ENCODE data around the gene COL15A1.

The COL15A1 gene

DNA sequence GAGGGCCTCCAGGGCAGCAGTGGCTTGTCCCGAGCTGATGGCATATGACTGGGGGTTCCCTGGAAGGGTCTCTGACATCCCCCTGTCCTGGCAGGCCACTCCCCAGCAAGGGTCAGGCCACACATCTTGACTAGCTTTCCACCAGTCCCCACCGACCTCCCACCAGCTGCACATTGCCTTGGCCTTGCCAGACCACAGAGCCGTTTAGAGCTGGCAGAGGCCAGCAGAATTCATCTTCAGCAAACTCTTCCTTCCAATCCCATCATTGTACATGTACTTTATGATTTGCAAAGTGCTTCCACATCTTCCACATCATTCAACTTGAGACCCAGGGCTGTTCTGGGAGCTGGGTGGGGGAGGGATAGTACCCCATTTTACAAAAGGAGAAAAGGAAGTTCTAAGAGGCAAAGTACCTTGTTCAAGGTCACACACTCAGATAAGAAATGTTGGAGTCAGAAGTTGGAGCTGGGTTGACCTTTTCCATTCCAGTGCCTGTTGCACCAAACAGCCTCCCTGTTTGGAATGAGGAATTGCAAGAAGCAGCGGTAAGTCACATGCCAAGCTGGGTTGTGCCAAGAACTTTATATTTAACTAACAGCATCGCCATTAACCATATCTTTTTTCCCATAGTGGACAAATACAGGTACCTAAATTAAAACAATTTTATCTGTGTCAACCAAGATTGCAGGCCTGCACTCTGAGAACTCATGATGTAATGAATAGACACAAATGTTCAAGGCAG lies 25.8 kb upstream of the COL15A1 start:
- DNase-seq = no peak

DNA sequence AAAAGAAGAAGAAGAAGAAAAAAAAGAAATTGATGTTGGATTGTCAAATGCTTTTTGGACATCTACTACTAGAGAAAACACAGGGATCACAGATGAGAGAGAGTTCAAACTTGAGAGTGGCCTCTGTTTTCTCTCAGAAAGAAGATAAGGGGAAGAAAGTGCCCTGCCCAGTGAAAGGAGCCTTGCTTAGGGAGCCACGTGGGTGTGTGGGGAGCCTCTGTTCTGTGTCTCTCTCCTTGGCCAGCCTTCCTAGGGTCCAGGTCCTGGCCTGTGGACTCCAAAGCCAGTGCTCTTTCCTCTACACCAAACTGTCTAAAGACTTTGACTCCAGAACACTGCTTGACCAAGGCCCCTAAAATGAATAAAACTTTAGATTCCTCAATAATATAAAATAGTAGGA lies 22.0 kb upstream of the COL15A1 start:
- DNase-seq = no peak

DNA sequence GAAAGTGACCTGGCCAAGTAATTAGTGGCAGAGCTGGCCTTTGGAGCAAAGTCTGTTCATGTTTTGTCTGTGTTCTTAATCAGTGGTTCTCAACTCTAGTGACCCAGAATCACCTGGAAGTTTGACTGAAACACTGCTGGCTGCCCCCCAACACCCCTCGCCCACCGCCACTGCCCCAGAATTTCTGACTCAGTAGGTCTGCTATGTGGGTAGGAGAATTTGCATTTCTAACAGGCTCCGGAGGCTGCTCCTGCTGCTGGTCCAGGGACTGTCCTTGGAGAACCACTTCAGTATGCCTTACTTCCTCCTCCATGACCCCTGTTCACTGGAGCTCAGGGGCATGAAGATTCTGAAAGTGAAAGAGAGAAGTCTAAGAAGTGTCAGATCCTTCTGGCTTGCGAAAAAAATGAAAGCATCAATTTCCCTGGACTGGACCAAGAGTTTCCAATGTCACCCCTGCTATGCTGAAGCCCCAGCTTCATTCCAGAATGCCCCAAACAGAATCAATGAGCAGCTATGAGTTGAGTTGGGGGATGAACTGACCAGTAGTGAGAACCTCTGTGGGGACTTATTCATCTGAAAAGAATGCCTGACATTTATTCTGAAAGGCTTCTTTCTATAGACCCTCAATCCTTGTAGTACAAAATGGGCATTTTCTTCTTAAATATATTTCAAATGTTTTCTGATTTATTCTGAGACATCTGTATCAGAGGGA lies 20.8 kb upstream of the COL15A1 start:
- no peak for DNase-seq

DNA sequence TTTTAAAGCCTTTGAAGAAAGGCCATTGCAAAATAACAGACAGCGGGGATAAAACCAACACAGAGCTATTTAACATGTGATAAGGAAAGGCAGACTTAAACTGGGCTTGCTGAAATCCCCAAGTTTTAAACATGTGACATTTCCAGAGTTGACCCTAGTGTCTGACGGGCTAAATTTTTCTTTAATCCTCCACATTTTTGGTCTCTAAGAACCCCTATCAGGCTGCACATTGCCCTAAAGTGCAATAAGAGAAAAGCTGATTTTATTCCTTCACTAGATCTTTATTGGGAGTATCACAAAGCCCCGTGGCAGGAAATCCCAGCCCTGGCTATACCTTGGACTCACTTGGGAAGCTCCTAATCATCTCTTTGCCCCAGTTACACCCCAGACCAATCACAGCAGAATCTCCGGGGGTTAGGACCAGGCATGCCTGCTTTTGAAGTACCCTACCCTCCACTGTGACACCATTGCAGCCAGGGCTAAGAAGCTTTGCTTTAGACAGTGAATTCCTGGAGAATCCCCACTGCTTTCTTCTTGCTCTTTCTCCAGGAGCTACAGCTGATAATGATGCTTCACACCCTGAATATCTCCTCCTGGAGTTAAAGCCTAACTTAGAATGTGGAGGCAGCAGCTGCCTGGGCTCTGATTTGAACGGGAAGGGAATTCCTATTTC lies 20.1 kb upstream of the COL15A1 start:
- no peak for DNase-seq

DNA sequence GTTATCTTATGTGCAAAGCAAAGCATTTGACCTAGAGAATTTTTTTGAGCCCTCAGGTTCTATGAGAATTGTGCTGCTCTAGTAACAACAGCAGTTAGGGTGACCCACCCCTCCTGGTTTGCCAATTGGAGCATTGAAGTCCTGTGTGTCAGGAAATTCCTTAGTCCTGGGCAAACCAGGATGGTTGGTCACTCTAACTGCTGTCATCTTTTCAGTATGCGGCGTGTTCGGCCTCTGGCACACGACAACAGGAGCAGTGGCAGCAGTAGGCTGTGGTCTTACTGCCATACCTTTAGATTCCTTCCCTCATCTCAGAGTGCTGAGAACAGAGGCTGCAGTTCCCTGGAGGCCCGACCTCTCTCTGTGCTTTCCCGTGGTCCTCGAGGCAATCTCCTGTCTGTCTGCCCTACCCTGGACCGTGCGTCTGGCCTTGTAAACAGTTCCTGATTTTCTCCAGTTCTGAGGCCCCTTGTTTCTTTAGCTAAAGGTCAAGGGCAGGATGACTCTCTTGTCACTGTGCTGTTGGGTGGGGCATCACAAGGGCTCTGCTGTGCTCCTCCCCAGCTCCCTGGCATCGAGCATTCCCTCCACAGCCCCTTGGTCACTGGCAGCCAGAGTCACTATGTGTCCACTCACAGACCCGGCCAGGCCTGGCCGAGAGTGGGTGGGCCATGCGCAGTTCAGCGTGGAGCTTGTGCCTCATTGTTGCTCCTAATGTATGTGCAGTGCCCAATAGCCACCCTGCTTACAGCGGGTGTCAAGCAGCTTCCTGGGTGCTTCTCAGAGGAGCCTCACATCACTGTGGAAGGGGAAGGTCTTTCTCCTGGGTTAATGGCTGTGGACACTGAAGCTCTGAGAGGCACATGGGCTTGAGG lies 18.5 kb upstream of the COL15A1 start:
- DNase-seq = no peak

DNA sequence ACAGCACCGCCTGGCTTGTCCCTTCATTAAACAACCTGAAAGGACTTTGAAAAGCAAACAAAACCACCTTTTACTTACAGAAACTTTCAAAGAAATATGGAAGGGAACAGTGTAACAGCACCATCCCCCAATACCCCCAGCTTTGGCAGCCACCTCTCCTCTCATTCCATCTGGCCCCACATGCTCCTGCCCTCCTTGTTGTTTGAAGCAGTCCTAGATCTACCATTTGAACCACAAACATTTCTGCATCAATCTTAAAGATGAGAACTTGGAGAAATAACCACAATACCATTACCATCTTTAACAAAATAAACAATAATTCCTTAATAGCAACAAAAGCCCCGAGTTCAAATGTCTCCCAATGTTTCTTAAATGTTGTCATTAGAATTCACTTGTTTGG lies 17.8 kb upstream of the COL15A1 start:
- DNase-seq = no peak

DNA sequence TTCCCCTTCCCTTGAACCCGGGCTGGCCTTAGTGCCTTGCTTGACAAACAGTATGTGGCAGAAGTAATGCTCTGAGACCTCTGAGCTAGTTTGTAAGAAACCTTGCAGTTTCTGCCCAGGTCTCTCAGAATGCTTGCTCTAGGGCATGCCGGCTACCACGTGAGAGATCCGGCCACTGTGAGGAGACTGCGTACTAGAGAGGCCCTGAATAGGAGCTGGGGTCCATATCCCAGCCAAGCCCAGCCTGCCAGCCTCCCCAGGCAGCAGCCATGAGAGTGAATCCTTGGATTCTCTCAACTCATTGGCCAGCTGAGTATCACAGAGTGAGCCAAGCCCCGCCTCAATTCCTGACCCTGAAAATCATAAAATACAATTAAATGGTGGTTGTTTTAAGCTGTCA lies 16.0 kb upstream of the COL15A1 start:
- DNase-seq = no peak

DNA sequence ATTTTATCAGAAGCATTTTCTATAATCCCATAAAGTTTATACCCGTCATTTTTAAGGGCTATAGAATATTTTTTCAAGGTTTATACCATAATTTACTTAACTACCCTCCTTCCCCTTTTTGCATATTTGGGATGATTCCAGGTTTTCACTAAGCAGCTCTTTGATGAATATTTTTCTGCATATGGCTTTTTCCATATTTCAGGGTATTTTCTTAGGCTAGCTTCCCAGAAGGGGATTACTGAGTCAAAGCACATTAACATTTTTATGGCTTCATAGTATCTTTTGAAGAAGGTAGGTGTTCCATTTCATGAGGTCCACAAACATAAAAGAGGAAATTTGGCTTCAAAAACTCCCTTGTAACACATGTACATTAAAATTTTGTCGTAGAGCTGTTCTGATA lies 14.6 kb upstream of the COL15A1 start:
- no peak for DNase-seq

DNA sequence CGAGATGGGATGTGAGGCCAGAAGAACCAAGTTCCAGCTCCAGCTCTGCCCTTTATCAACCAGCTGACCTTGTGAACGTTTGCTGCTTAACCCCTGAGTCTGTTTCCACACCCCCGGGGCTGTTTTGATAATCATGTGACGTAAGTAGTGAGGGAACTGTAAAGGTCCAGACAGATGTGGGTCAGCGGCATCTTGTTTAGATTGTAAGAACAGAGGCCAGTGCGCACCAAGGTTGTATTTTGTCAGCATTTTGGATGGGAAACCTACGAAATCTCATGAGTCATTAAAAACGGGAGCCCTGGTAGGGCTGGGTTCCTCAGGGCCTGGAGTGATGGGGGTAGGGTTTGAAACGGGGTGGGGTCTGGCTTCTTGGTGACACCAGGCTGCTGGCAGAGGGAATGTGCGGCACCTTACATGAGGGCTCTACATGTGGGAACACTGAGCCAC lies 13.8 kb upstream of the COL15A1 start:
- DNase-seq = no peak

DNA sequence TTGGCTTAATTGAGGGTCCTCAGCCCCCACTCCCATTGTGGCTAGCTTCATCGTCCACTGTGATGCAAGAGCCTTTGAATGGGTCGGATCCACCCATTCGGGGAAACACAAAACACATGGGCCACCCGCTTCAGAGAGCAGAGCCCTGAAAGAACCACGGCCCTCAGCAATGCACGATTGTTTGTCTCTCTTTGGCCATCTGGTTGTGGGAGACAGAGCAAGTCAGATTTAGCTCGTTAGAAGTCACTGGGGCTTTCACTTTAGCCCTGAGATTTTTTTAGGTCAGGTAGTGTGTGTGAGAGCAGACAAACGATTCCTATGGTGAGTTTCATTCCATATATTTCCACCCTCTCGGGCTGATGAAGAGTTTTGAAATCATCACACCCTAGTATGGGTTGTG lies 12.9 kb upstream of the COL15A1 start:
- no peak for DNase-seq

DNA sequence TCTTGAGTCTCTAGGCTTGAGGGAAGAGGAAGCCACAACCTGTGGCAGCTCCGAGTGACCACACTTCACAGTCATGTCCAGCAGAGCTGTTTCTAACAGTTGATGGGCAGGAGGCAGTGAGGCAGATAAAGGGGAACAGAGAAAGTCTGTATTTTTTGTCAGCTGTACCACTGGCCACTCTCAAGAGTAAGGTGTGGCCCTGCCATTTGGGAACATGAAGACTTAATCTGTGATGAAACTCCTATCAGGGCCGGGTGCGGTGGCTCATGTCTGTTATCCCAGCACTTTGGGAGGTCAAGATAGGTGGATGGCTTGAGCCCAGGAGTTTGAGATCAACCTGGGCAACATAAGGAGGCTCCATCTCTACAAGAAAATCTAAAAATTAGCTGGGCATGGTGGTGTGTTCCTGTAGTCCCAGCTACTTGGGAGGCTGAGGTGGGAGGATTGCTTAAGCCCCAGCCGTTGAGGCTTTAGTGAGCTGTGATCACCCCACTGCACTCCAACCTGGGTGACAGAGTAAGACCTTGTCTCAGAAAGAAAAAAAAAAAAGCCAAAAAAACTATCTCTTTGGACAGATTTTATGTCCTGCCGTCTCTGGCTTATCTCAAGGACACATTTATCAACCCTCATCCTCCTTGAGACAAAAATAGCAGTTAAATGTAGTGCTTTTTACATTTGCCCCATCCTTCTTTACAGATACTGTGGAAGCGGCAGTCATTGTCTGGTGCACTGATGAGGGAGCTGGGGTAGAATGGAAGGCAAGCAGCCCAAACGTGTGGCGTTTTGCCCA lies 11.9 kb upstream of the COL15A1 start:
- DNase-seq = no peak

DNA sequence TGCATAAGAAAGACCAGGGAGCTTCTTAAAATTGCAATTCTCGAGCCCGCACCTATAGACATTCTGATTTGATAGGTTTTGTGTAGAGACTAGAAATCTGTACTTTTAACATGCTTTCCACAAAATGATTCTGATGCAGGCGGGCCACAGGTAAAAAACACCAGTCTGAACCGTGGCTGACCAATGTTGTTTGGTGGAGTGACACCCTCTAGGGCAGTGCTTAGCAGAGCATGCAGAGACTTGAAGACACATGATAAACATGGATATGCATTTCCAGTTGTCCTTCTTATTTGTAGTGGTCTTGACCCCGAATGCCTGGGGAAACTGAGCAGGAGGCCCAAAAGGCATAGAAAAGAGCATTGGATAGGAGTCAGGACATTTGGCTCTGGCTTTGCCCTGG lies 10.5 kb upstream of the COL15A1 start:
- no peak for DNase-seq

DNA sequence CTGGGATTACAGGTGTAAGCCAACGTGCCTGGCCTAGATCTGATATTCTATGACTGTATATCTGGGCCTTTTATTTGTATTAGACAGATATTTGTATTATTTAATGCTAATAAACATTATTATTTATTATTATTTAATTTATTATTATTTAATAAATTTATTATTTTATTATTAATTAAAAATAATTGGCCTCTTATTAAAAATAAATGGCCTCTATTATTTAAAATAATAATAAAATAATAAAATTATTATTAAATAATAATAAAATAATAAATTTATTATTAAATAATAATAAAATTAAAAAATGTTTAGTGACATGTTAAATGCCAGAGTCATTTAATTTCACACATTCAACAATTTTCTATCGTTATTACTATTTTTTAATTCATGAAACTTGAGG lies 9.8 kb upstream of the COL15A1 start:
- DNase-seq = no peak

DNA sequence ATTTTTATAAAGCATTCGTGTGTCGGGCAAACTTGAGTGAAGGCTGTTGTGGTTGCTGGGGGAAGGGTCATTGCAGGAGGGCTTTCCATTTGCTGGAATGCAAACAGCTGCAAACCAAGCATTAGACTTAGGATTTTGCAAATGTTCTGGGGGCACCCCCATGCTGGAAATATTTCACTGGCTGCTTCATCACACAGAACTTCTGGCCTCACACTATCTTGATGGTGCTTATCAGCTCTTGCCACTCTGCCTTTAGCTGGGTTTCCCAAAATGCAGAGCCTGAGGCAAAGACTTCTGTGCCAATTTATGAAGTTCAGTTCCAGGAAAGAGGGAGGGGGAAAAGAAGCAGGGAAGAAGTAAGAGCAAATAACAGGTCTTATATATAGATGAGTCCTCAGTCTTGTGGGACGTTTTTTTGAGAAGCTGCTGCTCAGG lies 8.6 kb upstream of the COL15A1 start:
- no peak for DNase-seq

DNA sequence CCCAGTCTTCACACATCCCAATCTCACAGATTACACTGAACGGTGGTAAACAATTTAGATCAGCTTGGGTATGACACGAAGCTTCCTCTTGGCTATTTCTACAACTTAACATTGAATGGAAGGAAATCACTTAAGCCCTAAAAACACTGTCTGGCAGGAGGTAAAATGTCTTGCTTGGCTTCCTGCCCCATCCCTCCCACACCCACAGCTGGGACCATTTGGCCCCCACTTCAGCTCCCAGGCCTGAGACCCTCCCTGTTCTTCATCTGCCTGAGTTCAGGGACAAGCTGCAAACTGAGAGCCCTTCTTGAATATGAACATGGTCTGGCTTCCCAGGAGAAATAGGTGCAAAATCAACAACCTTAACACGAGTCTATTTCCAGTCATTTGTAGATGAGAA lies 3.4 kb upstream of the COL15A1 start:
- no peak for DNase-seq

DNA sequence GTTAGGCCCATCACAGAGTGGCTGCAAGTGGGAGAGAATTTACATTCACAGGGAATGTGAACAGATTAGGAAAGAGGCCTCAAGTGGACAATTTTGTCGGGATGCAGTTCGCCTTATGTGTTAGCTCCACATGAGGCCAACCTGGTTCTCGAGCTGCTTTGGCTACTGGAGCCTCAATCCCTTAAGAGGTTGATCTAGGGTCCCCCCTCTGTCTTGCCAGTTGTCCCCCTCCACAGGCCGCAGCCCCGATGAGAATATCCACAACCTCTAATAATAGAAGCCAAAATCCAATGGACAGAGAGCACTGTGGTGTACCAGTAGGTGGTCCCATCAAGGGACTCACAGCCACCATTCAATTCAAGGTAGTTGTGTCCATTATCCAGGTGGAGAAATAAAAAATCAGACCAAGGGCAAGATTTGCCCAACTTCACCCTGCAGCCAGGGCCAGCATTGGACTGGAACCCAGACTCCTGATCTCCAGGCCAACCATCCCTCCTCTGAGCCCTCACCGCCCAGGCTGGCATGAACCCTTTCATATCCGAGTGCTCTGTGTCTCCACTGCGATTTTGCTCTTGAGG lies 1.7 kb upstream of the COL15A1 start:
- DNase-seq = no peak

DNA sequence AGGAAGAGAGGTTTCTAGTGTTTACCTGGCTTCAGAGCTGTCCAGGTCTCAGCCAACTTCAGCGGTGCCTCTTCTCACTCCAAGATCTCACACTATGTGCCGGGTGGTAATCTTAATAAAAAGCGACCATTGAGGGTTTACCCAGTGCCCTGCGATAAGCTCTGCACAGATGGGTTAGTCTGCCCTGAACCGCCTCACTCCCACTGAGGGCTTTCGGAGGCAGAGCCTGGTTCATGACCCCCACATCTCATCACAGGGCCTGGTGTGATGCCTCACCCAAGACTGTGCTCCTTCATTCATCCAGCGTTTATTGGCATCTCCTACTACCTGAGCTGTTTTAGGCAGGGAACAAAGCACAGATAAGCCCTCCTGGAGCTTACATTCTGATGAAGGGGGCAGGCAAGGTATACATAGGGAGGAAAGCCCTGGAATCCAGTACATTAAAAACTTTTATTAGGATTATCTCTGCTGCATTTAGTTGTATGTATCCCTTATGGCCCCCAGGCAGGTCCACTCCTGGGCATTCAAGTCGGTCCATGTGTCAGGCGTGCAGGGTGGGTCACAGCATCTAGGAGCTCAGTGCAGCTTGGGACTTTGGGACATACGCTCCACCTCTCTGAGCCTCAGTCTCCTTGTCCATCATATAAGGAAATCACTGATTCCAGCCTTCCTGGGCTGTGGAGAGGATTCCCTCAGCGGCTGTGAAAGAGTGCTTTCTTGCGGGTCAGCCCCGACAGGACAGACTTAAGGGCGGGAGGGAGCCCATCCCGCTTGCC lies 613 bp upstream of the COL15A1 start:
- DNase-seq = no peak

DNA sequence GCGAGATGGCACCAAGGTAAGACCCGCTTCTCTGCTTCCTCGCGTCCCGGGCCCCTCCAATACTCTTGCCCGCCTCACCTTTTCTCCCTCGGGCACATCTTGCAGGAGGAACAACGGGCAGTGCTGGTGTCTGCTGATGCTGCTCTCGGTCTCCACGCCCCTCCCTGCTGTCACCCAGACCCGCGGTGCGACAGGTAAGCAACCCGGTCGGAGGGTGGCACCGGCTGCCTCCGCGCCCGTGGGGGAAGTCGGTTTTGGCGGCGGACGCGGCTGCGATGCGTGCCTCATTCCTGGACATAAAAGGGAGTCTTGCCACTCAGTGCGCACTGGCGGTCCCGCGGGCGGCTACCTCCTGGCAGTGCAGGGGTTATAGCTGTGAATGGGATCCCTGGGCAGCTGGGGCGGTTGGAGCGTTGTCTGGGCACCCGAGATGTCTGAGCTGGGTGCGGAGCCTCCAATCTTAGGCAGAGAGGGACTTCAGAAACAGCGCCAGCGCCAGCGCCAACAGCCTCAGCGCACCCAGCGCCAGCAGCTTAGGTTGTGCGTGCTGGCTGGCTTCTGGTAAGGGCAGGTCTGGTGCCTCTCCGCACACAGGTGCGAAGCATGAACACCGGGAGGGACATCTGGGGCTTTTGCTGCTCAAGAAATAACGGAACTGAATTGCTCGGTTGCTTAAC lies 488 bp downstream of the COL15A1 start:
- DNase-seq = no peak

DNA sequence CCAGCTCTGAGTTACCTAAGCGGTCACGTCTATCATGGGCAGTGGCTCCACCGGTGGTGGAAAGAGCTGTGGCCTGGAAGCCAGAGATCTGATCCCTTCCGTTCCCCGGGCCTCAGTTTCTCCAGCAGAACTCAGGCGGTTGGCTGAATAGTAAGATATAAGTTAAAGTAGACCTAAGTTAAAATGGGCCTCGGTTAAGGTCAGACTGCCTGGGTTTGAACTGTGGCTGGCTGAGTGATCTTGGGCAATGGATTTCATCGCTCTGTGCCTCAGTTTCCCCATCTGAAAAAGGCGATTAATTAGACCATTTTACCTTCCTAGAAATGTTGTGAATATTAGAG lies 997 bp downstream of the COL15A1 start:
- no peak for DNase-seq

DNA sequence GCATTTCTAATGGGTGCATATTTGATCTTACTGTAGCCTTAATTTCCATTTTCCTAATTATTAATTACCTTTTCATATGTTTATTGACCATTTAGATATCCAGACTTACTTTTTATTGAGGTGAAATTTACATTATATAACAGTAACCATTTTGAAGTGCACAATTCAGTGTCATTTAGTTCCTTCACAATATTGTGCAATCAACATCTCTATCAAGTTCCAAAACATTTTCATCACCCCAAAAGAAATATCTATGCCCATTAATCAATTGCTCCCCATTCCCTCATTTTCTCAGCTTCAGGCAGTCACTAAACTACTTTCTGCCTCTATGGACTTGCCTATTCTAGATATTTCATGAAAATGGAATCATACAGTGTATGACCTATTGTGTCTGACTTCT lies 5.9 kb downstream of the COL15A1 start:
- no peak for DNase-seq

DNA sequence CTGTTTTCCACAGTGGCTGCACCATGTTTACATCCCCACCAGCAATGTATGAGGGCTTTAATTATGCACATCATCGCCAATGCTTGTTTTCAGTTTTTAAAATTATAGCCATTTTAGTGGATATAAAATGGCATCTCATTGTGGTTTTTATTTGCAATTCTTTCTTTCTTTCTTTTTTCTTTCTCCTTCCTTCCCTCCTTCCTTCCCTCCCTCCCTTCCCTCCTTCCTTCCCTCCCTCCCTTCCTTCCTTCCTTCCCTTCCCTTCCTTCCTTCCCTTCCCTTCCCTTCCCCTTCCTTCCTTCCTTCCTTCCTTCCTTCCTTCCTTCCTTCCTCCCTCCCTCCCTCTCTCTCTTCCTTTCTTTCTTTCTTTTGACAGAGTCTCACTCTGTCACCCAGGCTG lies 6.6 kb downstream of the COL15A1 start:
- no peak for DNase-seq

Measured in right forelimb (tissue), 1 donor.